GM21786 (cell line): ENCODE results near the gene AMDHD2.
A peak's percentile ranks its signal among the peaks of the same experiment; 100 is the strongest.
"Not testable (repeated sequence)": the region's sequence is repeated elsewhere in the genome, so short reads cannot be mapped to it uniquely, and the experiment has no call there.

Experiments used
- ATAC-seq: cut with Tn5 transposase; IDR thresholded peaks from one replicate; pipeline ENCODE4 v1.9.1; 2021; ENCODE audit not compliant: unreplicated experiment

The AMDHD2 gene

GRCh38 chr16:2531696-2532493, 11.7 kb downstream of the AMDHD2 start:
- peak; percentile 84 for ATAC-seq

GRCh38 chr16:2532494-2533141, 12.4 kb downstream of the AMDHD2 start:
- ATAC-seq, result no peak

- not testable (repeated sequence) for ATAC-seq
Measured at GRCh38 chr16:2533142-2533755, 13.1 kb downstream of the AMDHD2 start.

GRCh38 chr16:2533912-2534311, 13.7 kb downstream of the AMDHD2 start:
- ATAC-seq, result no peak

GRCh38 chr16:2534335-2534734, 14.2 kb downstream of the AMDHD2 start:
- ATAC-seq, result not testable (repeated sequence)

GRCh38 chr16:2535625-2536013, 15.4 kb downstream of the AMDHD2 start:
- no peak for ATAC-seq

GRCh38 chr16:2537451-2538379, 17.5 kb downstream of the AMDHD2 start, which contains the start of gene PDPK1:
Gene PDPK1 (plus strand): TSS chr16:2538021. CDS start chr16:2538113, 92 bp downstream.
- peak; percentile 80 for ATAC-seq

- not testable (repeated sequence) for ATAC-seq
Measured at GRCh38 chr16:2539192-2539844, 19.1 kb downstream of the AMDHD2 start.

GRCh38 chr16:2539845-2540458, 19.8 kb downstream of the AMDHD2 start:
- ATAC-seq, result not testable (repeated sequence)

GRCh38 chr16:2540912-2541311, 20.7 kb downstream of the AMDHD2 start:
- ATAC-seq, result not testable (repeated sequence)

GRCh38 chr16:2541409-2541808, 21.2 kb downstream of the AMDHD2 start:
- ATAC-seq, result not testable (repeated sequence)

GRCh38 chr16:2543771-2544170, 23.6 kb downstream of the AMDHD2 start:
- ATAC-seq, result not testable (repeated sequence)

- ATAC-seq, result not testable (repeated sequence)
Measured at GRCh38 chr16:2550283-2550878, 30.2 kb downstream of the AMDHD2 start.

- not testable (repeated sequence) for ATAC-seq
Measured at GRCh38 chr16:2551420-2551889, 31.3 kb downstream of the AMDHD2 start.

- ATAC-seq, result not testable (repeated sequence)
Measured at GRCh38 chr16:2554709-2555425, 34.7 kb downstream of the AMDHD2 start.

- not testable (repeated sequence) for ATAC-seq
Measured at GRCh38 chr16:2557150-2557549, 37.0 kb downstream of the AMDHD2 start.

- ATAC-seq, result peak; percentile 65
Measured at GRCh38 chr16:2560131-2560797, 40.1 kb downstream of the AMDHD2 start.

GRCh38 chr16:2560798-2561133, 40.6 kb downstream of the AMDHD2 start:
- peak; percentile 47 for ATAC-seq
